PC-9 (cell line): Measurements from ENCODE around the gene KCNMB2. TPM values are rescaled to one million over a fixed set of nuclear protein-coding genes. Genes with fewer than 3 reads are reported as not detected.

Experiments
- BruUV-seq: library from RNA; stranded (reverse); fragments of 400-500 nt; replicated peaks from 2 replicates; lab custom pipeline; 2021; lab: Mats Ljungman, UMichigan
- CTCF ChIA-PET: fragments of 300-600 bp; sonication (Branson Sonifier 250); formaldehyde crosslinking; loops from one replicate; lab custom pipeline; 2022; ENCODE audit warnings: antibody characterized with exemption; lab: Charles Lee
- POLR2A ChIA-PET: fragments of 300-600 bp; sonication (Branson Sonifier 250); formaldehyde crosslinking; loops from one replicate; lab custom pipeline; 2022; ENCODE audit warnings: antibody characterized with exemption; ENCODE audit not compliant: unreplicated experiment; lab: Charles Lee
- DNase-seq, 2 experiments: peaks; one replicate each; pipeline versions ENCODE4 v3.0.0 to v3.0.0-alpha.2; 2015 to 2022; ENCODE audit warnings: mixed read lengths in 1 of 2
- H2AFZ ChIP-seq: fragments of 200-600 bp; sonication (generic); 2 replicates; pipeline ENCODE4 v1.8.1; 2017; ENCODE audit warnings: antibody characterized with exemption
- H3F3A ChIP-seq: fragments of 200-600 bp; sonication (generic); 2 replicates; pipeline ENCODE4 v1.8.1; 2017; ENCODE audit warnings: antibody characterized with exemption, mild to moderate bottlenecking, low read depth; ENCODE audit not compliant: insufficient read depth
- H3K27ac ChIP-seq: fragments of 200-600 bp; sonication (generic); 2 replicates; pipeline ENCODE4 v1.6.1; 2016; ENCODE audit warnings: mixed run types
- H3K27me3 ChIP-seq: fragments of 200-600 bp; sonication (generic); 2 replicates; pipeline ENCODE4 v1.6.1; 2016; ENCODE audit warnings: low read depth, mixed run types; ENCODE audit not compliant: insufficient read depth
- H3K36me3 ChIP-seq: fragments of 200-600 bp; sonication (generic); 2 replicates; pipeline ENCODE4 v1.6.1; 2016; ENCODE audit warnings: low read depth, mixed run types
- H3K4me1 ChIP-seq: fragments of 200-600 bp; sonication (generic); replicated peaks from 2 replicates; pipeline ENCODE4 v1.6.1; 2016; ENCODE audit warnings: mixed run types; ENCODE audit not compliant: insufficient read depth
- H3K4me2 ChIP-seq: fragments of 200-600 bp; sonication (generic); 2 replicates; pipeline ENCODE4 v1.6.1; 2017; ENCODE audit warnings: mixed run types
- H3K4me3 ChIP-seq: fragments of 200-600 bp; sonication (generic); 2 replicates; pipeline ENCODE4 v1.6.1; 2016; ENCODE audit warnings: mixed run types
- H3K79me2 ChIP-seq: fragments of 200-600 bp; sonication (generic); 2 replicates; pipeline ENCODE4 v1.6.1; 2017; ENCODE audit warnings: low read depth, mixed run types
- H3K9me2 ChIP-seq: fragments of 200-600 bp; sonication (generic); 2 replicates; pipeline ENCODE4 v1.8.1; 2017; ENCODE audit warnings: mild to moderate bottlenecking; ENCODE audit not compliant: insufficient read depth
- H3K9me3 ChIP-seq: fragments of 200-600 bp; sonication (generic); 2 replicates; pipeline ENCODE4 v1.8.1; 2016; ENCODE audit warnings: low read depth; ENCODE audit not compliant: insufficient read depth
- H4K20me1 ChIP-seq: fragments of 200-600 bp; sonication (generic); 2 replicates; pipeline ENCODE4 v1.8.1; 2017; ENCODE audit not compliant: insufficient read depth
- EZH2 ChIP-seq: fragments of 200-600 bp; sonication (generic); IDR thresholded peaks from 2 replicates; pipeline ENCODE4 v1.8.0; 2017; ENCODE audit warnings: antibody characterized with exemption, low read depth
- intact Hi-C: fragments of 100-400 bp; cut with micrococcal nuclease; formaldehyde crosslinking; loops from one replicate; pipeline ENCODE4 v1.10.0; 2022; ENCODE audit not compliant: unreplicated experiment
- total RNA-seq: library from RNA; stranded (reverse); gene quantifications from 2 replicates; pipeline ENCODE4 v1.2.3, GENCODE V29; 2021
- TF ChIP-seq, protein P1 (sequence below): fragments of 200-600 bp; sonication (generic); conservative IDR thresholded peaks from 2 replicates; pipeline ENCODE4 v1.6.1; 2017; ENCODE audit warnings: mixed run types, antibody characterized with exemption, mild to moderate bottlenecking, moderate library complexity

Gene KCNMB2
- total RNA-seq, 1 experiment from 2014 or later: not detected

DNA sequence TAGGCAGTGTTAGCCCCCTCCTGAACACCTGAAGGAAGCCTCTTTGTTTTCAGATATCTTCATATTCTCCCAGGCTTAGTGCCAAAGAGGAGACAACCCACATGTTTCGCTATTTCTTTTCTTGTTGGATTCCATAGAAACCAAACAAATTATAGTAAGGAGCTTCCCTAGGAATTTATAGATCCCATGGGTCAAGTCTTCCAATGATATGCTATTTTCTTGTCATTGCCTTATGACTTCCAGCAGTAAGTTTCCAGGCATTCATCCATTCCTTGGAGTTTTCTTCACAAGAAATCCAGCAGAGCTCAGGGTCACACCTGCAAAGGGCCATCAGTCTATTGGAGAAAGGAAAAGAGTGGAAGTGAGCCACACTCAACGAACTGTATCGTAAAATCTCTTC is 9.9 kb upstream of the KCNMB2 start:
- no peak overlapping the region for H3K4me3 ChIP-seq
- H3K79me2 ChIP-seq: no peaks in the 10 kb centered on the region
- H4K20me1 ChIP-seq: no peaks in the 10 kb centered on the region
- POLR2A ChIA-PET: interaction anchor here (0.6 kb wide), 1 partner anchor 226 kb away, joined by 13 read pairs; no protein-coding TSS in a partner anchor
- no peaks in the 10 kb centered on the region for H3K27me3 ChIP-seq
- H3K27ac ChIP-seq: no peak overlapping the region
- H3K4me2 ChIP-seq: no peak overlapping the region
- TF ChIP-seq EZH2: no peak
- TF ChIP-seq, protein P1, sequence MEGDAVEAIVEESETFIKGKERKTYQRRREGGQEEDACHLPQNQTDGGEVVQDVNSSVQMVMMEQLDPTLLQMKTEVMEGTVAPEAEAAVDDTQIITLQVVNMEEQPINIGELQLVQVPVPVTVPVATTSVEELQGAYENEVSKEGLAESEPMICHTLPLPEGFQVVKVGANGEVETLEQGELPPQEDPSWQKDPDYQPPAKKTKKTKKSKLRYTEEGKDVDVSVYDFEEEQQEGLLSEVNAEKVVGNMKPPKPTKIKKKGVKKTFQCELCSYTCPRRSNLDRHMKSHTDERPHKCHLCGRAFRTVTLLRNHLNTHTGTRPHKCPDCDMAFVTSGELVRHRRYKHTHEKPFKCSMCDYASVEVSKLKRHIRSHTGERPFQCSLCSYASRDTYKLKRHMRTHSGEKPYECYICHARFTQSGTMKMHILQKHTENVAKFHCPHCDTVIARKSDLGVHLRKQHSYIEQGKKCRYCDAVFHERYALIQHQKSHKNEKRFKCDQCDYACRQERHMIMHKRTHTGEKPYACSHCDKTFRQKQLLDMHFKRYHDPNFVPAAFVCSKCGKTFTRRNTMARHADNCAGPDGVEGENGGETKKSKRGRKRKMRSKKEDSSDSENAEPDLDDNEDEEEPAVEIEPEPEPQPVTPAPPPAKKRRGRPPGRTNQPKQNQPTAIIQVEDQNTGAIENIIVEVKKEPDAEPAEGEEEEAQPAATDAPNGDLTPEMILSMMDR: no peak
- no peaks in the 10 kb centered on the region for H3F3A ChIP-seq
- no peaks in the 10 kb centered on the region for H3K36me3 ChIP-seq
- H2AFZ ChIP-seq: no peak overlapping the region
- no peaks in the 10 kb centered on the region for H3K9me3 ChIP-seq
- CTCF ChIA-PET: no interaction called here
- no peaks in the 10 kb centered on the region for H3K9me2 ChIP-seq
- H3K4me1 ChIP-seq: no peaks in the 10 kb centered on the region
- no peak for DNase-seq
- intact Hi-C loops: no loop called here
- no TSS peak for BruUV-seq

DNA sequence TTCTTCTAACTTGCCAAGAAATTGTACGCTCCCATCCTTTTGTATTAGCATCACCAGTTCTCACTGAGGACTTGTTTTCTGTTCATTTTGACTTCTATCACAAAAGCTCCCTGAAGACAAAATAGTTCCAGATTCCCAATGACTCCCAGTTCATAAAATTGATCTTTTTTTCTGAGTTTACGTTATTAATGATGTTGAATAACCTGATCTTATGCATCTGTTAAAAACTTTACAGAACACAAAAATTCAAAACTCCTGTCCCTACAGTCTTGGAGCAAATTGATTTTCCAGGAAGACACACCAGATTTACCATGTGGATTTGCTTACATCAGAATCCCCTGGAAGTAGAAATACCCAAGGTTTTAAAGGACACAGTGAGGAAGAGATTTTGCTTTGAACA is 8.3 kb upstream of the KCNMB2 start:
- ChIA-PET CTCF (interaction anchor here (0.7 kb wide), 1 partner anchor 10 kb away, joined by 3 read pairs; no protein-coding TSS in a partner anchor), POLR2A (no interaction called here)
- Histone ChIP-seq H3K27me3 (no peaks in the 10 kb centered on the region), H3K4me1 (no peaks in the 10 kb centered on the region), H3K79me2 (no peaks in the 10 kb centered on the region), H3K9me3 (no peaks in the 10 kb centered on the region), H3F3A (no peaks in the 10 kb centered on the region), H3K4me3 (no peak overlapping the region), H3K4me2 (no peak overlapping the region), H4K20me1 (no peaks in the 10 kb centered on the region), H2AFZ (no peak overlapping the region), H3K9me2 (no peaks in the 10 kb centered on the region), H3K27ac (no peak overlapping the region), H3K36me3 (no peaks in the 10 kb centered on the region)
- intact Hi-C loops: no loop called here
- BruUV-seq: no TSS peak
- TF ChIP-seq, protein P1: no peak
- no peak for TF ChIP-seq EZH2
- DNase-seq: no peak

DNA sequence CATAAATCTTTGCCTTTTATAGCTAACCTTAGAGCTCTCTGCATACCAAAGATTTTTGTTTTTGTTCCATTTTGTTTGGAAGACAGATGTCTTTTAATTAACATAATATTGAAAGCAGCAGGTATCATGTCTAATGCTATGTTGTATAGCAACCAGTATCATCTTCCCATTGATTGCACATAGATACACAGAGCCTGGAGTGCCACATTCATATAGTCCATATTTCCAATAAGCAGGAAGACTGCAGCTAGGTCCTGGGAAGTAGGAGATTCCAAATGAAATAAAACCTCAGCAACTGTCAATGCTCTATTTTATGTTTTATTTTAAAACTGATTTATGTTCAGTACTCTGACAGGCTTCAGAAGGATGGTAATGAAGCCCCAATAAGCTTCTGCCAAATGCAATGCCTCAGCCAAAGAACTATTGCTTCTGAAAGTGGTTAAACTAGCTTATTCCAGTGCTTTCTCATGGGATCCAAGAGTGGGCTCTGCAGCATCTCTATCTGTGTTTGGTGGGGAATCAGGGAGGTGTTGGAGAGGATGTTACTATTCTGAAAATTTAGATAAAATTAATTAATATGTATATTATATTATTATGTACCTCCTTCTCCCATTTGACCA is 6.5 kb upstream of the KCNMB2 start:
- no peaks in the 10 kb centered on the region for H3K9me3 ChIP-seq
- no peak for DNase-seq
- intact Hi-C loops: no loop called here
- H3K4me2 ChIP-seq: no peak overlapping the region
- H3K4me1 ChIP-seq: no peaks in the 10 kb centered on the region
- H3K36me3 ChIP-seq: no peaks in the 10 kb centered on the region
- H4K20me1 ChIP-seq: no peaks in the 10 kb centered on the region
- H3K79me2 ChIP-seq: no peaks in the 10 kb centered on the region
- ChIA-PET POLR2A (no interaction called here), CTCF (no interaction called here)
- H3K27ac ChIP-seq: no peak overlapping the region
- H3K4me3 ChIP-seq: no peak overlapping the region
- no TSS peak for BruUV-seq
- H3F3A ChIP-seq: no peaks in the 10 kb centered on the region
- no peak overlapping the region for H2AFZ ChIP-seq
- TF ChIP-seq, protein P1: no peak
- H3K27me3 ChIP-seq: no peaks in the 10 kb centered on the region
- no peaks in the 10 kb centered on the region for H3K9me2 ChIP-seq
